Liver (tissue), 3 donors: ENCODE results near the gene ZNF653.

Source experiments
- FOXA1 ChIP-seq: IDR thresholded peaks from 2 replicates; pipeline ENCODE4 v1.6.1; 2016; ENCODE audit warnings: antibody characterized with exemption
- FOXA2 ChIP-seq: IDR thresholded peaks from 2 replicates; pipeline ENCODE4 v1.6.1; 2016; ENCODE audit warnings: antibody characterized with exemption
- RAD21 ChIP-seq, 2 donors: IDR thresholded peaks; 2 replicates each; pipeline ENCODE4 v1.6.1; 2016; ENCODE audit warnings: antibody characterized with exemption in 2 of 2, mild to moderate bottlenecking in 2 of 2
- SP1 ChIP-seq: IDR thresholded peaks from 2 replicates; pipeline ENCODE4 v1.6.1; 2018; ENCODE audit warnings: antibody characterized with exemption, mild to moderate bottlenecking
- TAF1 ChIP-seq: conservative IDR thresholded peaks from 2 replicates; pipeline ENCODE4 v1.6.1; 2016; ENCODE audit warnings: antibody characterized with exemption, mild to moderate bottlenecking
- TF ChIP-seq, protein P1 (sequence below): fragments of 150-350 bp; IDR thresholded peaks from 2 replicates; pipeline ENCODE4 v1.5.1; 2017; ENCODE audit warnings: improper control_type of control experiment, low read depth, low read length; ENCODE audit not compliant: missing input control
- TF ChIP-seq, protein P2 (sequence below): IDR thresholded peaks from 2 replicates; pipeline ENCODE4 v1.6.1; 2016; ENCODE audit warnings: antibody characterized with exemption
- TF ChIP-seq, protein P3 (sequence below): IDR thresholded peaks from 2 replicates; pipeline ENCODE4 v1.6.1; 2016; ENCODE audit warnings: antibody characterized with exemption, mild to moderate bottlenecking
- donor health status: healthy.
- donor health status: healthy.

DNA sequence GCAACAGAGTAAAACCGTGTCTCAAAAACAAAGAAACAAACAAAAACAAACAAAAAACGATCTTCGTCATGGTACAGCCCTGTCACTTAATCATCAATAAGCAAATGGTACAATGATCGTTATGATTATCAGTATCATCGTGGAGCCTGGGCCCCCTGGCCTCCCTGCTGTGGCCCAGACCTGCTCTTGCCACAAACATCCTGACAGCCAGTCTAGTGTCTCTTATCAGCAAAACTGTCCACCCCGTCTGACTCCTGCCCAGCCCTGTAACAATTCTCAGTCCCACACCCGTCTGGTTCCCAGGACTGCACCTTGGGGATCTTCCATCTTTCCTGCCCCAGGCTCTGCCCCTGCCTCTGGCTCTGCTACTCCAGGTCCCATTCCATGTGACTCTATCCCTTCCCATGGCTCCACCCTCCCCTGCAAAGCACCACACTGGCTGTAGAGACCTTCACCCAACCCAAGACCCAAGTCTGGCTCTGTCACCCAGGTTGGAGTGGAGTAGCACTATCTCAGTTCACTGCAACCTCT, 5.7 kb downstream of the ZNF653 start:
- TF ChIP-seq TAF1 (no peak), RAD21 (IDR thresholded peaks at IDR 0.05) (no peak), FOXA2 (no peak), SP1 (no peak), FOXA1 (no peak)
- TF ChIP-seq, protein P1, sequence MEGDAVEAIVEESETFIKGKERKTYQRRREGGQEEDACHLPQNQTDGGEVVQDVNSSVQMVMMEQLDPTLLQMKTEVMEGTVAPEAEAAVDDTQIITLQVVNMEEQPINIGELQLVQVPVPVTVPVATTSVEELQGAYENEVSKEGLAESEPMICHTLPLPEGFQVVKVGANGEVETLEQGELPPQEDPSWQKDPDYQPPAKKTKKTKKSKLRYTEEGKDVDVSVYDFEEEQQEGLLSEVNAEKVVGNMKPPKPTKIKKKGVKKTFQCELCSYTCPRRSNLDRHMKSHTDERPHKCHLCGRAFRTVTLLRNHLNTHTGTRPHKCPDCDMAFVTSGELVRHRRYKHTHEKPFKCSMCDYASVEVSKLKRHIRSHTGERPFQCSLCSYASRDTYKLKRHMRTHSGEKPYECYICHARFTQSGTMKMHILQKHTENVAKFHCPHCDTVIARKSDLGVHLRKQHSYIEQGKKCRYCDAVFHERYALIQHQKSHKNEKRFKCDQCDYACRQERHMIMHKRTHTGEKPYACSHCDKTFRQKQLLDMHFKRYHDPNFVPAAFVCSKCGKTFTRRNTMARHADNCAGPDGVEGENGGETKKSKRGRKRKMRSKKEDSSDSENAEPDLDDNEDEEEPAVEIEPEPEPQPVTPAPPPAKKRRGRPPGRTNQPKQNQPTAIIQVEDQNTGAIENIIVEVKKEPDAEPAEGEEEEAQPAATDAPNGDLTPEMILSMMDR, result no peak
- TF ChIP-seq, protein P2, sequence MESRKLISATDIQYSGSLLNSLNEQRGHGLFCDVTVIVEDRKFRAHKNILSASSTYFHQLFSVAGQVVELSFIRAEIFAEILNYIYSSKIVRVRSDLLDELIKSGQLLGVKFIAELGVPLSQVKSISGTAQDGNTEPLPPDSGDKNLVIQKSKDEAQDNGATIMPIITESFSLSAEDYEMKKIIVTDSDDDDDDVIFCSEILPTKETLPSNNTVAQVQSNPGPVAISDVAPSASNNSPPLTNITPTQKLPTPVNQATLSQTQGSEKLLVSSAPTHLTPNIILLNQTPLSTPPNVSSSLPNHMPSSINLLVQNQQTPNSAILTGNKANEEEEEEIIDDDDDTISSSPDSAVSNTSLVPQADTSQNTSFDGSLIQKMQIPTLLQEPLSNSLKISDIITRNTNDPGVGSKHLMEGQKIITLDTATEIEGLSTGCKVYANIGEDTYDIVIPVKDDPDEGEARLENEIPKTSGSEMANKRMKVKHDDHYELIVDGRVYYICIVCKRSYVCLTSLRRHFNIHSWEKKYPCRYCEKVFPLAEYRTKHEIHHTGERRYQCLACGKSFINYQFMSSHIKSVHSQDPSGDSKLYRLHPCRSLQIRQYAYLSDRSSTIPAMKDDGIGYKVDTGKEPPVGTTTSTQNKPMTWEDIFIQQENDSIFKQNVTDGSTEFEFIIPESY, result no peak
- TF ChIP-seq, protein P3, sequence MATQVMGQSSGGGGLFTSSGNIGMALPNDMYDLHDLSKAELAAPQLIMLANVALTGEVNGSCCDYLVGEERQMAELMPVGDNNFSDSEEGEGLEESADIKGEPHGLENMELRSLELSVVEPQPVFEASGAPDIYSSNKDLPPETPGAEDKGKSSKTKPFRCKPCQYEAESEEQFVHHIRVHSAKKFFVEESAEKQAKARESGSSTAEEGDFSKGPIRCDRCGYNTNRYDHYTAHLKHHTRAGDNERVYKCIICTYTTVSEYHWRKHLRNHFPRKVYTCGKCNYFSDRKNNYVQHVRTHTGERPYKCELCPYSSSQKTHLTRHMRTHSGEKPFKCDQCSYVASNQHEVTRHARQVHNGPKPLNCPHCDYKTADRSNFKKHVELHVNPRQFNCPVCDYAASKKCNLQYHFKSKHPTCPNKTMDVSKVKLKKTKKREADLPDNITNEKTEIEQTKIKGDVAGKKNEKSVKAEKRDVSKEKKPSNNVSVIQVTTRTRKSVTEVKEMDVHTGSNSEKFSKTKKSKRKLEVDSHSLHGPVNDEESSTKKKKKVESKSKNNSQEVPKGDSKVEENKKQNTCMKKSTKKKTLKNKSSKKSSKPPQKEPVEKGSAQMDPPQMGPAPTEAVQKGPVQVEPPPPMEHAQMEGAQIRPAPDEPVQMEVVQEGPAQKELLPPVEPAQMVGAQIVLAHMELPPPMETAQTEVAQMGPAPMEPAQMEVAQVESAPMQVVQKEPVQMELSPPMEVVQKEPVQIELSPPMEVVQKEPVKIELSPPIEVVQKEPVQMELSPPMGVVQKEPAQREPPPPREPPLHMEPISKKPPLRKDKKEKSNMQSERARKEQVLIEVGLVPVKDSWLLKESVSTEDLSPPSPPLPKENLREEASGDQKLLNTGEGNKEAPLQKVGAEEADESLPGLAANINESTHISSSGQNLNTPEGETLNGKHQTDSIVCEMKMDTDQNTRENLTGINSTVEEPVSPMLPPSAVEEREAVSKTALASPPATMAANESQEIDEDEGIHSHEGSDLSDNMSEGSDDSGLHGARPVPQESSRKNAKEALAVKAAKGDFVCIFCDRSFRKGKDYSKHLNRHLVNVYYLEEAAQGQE, result no peak
